SU-DHL-6 (cell line): ENCODE data around the gene LRRC71.

Experiments
- CTCF ChIP-seq: fragments of 200-600 bp; sonication (generic); IDR thresholded peaks from one replicate; pipeline ENCODE4 v1.5.1; 2017; ENCODE audit warnings: antibody characterized with exemption, mild to moderate bottlenecking, low read length, moderate library complexity; ENCODE audit not compliant: insufficient read depth, poor library complexity, severe bottlenecking
- EZH2phosphoT487 ChIP-seq: fragments of 200-600 bp; sonication (generic), shearing (Covaris generic); conservative IDR thresholded peaks from 2 replicates; pipeline ENCODE4 v1.6.1; 2018; ENCODE audit warnings: mild to moderate bottlenecking, antibody characterized with exemption, low read length, moderate library complexity, mixed read lengths

GRCh38 chr1:156875341-156875615 is 45.2 kb upstream of the LRRC71 start:
- TF ChIP-seq EZH2phosphoT487, result no peak
- TF ChIP-seq CTCF, result no peak
